HepG2 (cell line): ENCODE measurements around the gene TPGS1. TPM values are rescaled to one million over a fixed set of nuclear protein-coding genes. Genes with fewer than 3 reads are reported as not detected.
"Not testable (repeated sequence)": the region's sequence is repeated elsewhere in the genome, so short reads cannot be mapped to it uniquely, and the experiment has no call there.

Experiments used
- ATAC-seq: fragments of 200-7000 bp; cut with Tn5 transposase; 3 replicates; pipeline ENCODE4 v1.9.1; 2020; ENCODE audit warnings: mild to moderate bottlenecking, moderate library complexity
- BruUV-seq: library from RNA; stranded (reverse); fragments of 400-500 nt; replicated peaks from 2 replicates; lab custom pipeline; 2021; lab: Mats Ljungman, UMichigan
- CTCF ChIA-PET: fragments of 300-600 bp; formaldehyde crosslinking; extraction: SDS; loops from one replicate; lab custom pipeline; 2021; ENCODE audit warnings: low total read pairs, inconsistent platforms, low intra/inter-chr PET ratio; lab: Yijun Ruan, JAX
- POLR2A ChIA-PET: fragments of 350-600 bp; sonication (Branson Sonifier 250); formaldehyde crosslinking; loops from one replicate; lab custom pipeline; 2020; ENCODE audit warnings: antibody characterized with exemption, inconsistent platforms; lab: Yijun Ruan, JAX
- DNase-seq: peaks from one replicate; pipeline ENCODE4 v3.0.0-alpha.2; 2015; ENCODE audit warnings: low spot score
- FAIRE-seq: peaks from 3 replicates; lab custom pipeline; 2011; peaks lifted over from hg19 to GRCh38; lab: Jason Lieb, UNC
- H2AFZ ChIP-seq: one replicate; pipeline ENCODE4 v1.6.1; 2011; ENCODE audit warnings: low read length, inconsistent platforms
- H3K27ac ChIP-seq: fragments of 300-600 bp; 3 replicates; pipeline ENCODE4 v1.8.0; 2011; ENCODE audit warnings: mixed run types, mild to moderate bottlenecking, mixed read lengths, low read length, inconsistent platforms; ENCODE audit not compliant: insufficient read depth; ENCODE audit errors: extremely low read length
- H3K27me3 ChIP-seq, 2 experiments: fragments of 200-600 bp in 1 of 2; 2 replicates in 1 of 2; 3 replicates in 1 of 2; pipeline versions ENCODE4 v1.6.0 to v1.8.0; 2011; ENCODE audit warnings: low read length in 2 of 2, mild to moderate bottlenecking in 2 of 2, moderate library complexity in 2 of 2, inconsistent platforms in 1 of 2; ENCODE audit not compliant: insufficient read depth in 2 of 2, control insufficient read depth in 1 of 2
- H3K36me3 ChIP-seq, 2 experiments: fragments of 200-600 bp in 1 of 2; replicated peaks in 1 of 2; 2 replicates in 1 of 2; 3 replicates in 1 of 2; pipeline versions ENCODE4 v1.5.1 to v1.8.0; 2011; ENCODE audit warnings: low read length in 2 of 2, inconsistent platforms in 1 of 2; ENCODE audit not compliant: insufficient read depth in 2 of 2, control insufficient read depth in 1 of 2
- H3K4me1 ChIP-seq: 2 replicates; pipeline ENCODE4 v1.5.1; 2012; ENCODE audit warnings: low read length, inconsistent platforms; ENCODE audit not compliant: insufficient read depth
- H3K4me2 ChIP-seq: 2 replicates; pipeline ENCODE4 v1.6.0; 2011; ENCODE audit warnings: low read depth, low read length, inconsistent platforms
- H3K4me3 ChIP-seq, 3 experiments: fragments of 200-600 bp in 1 of 3; sonication (generic), shearing (Covaris generic) in 1 of 3; replicated peaks in 1 of 3; 2 replicates each; pipeline ENCODE4 v1.5.1; 2011 to 2016; ENCODE audit warnings: low read length in 3 of 3, inconsistent platforms in 2 of 3, low read depth in 2 of 3, mild to moderate bottlenecking in 2 of 3, control low read depth in 1 of 3, mixed read lengths in 1 of 3; ENCODE audit not compliant: insufficient read depth in 1 of 3
- H3K79me2 ChIP-seq: one replicate; pipeline ENCODE4 v1.6.1; 2011; ENCODE audit warnings: low read length, inconsistent platforms; ENCODE audit not compliant: insufficient read depth
- H3K9ac ChIP-seq: 2 replicates; pipeline ENCODE4 v1.6.0; 2011; ENCODE audit warnings: mild to moderate bottlenecking, low read depth, low read length, inconsistent platforms; ENCODE audit not compliant: insufficient read depth
- H3K9me3 ChIP-seq: 2 replicates; pipeline ENCODE4 v1.5.1; 2012; ENCODE audit warnings: mild to moderate bottlenecking, low read length
- H4K20me1 ChIP-seq: 2 replicates; pipeline ENCODE4 v1.6.0; 2011; ENCODE audit warnings: inconsistent platforms, mild to moderate bottlenecking, low read length, moderate library complexity; ENCODE audit not compliant: insufficient read depth
- MLLT10 ChIP-seq: sonication (generic); formaldehyde crosslinking; IDR thresholded peaks from 2 replicates; pipeline ENCODE4 v1.4.0; 2020; ENCODE audit warnings: missing genetic modification reagents
- NFKBIZ ChIP-seq: IDR thresholded peaks from 2 replicates; pipeline ENCODE4 v1.6.1; 2018; ENCODE audit warnings: missing genetic modification reagents, missing compliant biosample characterization
- SAP130 ChIP-seq: IDR thresholded peaks from 2 replicates; pipeline ENCODE4 v1.6.1; 2016; ENCODE audit warnings: low read depth
- TFAP4 ChIP-seq: sonication (generic); IDR thresholded peaks from 2 replicates; pipeline ENCODE4 v1.6.1; 2016; ENCODE audit warnings: low read depth, borderline replicate concordance
- TRAFD1 ChIP-seq: sonication (generic); formaldehyde crosslinking; IDR thresholded peaks from 2 replicates; pipeline ENCODE4 v1.5.1; 2020; ENCODE audit warnings: missing genetic modification reagents, mild to moderate bottlenecking, borderline replicate concordance
- WGBS: methylation state at CpG from one replicate; pipeline ENCODE4 v1.1.6; 2017; ENCODE audit warnings: low lambda C conversion rate; 5-methylcytosine and 5-hydroxymethylcytosine counted together
- in situ Hi-C: cut with HindIII; loops from 2 replicates; pipeline ENCODE4 v1.10.0; 2017; ENCODE audit warnings: low pct_unique_long_range_greater_than_20kb; ENCODE audit not compliant: extremely low pct_ligation_motif_present
- intact Hi-C: fragments of 100-400 bp; cut with micrococcal nuclease; formaldehyde crosslinking; loops from one replicate; pipeline ENCODE4 v1.10.0; 2022; ENCODE audit not compliant: unreplicated experiment
- polyA plus RNA-seq, 8 experiments: library from polyadenylated mRNA; depleted of rRNA in 3 of 8; stranded (reverse) in 7 of 8; unstranded in 1 of 8; fragments of >200 nt; fragmentation: Illumina TruSeq in 4 of 8; extraction: Trizol in 4 of 8; gene quantifications; 2 replicates each; pipeline versions ENCODE4 v1.2.1 to v1.2.3, GENCODE V29; 2011 to 2016; ENCODE audit warnings: low read depth in 4 of 8, missing spikeins in 1 of 8, mixed read lengths in 1 of 8; ENCODE audit not compliant: insufficient read depth in 1 of 8
- total RNA-seq, 5 experiments: library from RNA; depleted of rRNA; stranded (reverse); fragments of >200 nt; fragmentation: Illumina TruSeq; extraction: Trizol; gene quantifications; 2 replicates each; pipeline ENCODE4 v1.2.3, GENCODE V29; 2016; ENCODE audit warnings: low read depth in 1 of 5
- TF ChIP-seq, protein P1 (sequence below), 2 experiments: sonication (generic) in 1 of 2; formaldehyde crosslinking in 1 of 2; IDR thresholded peaks; 2 replicates each; pipeline versions ENCODE4 v1.6.1 to v1.9.0; 2014 to 2022; ENCODE audit warnings: antibody characterized with exemption in 1 of 2, borderline replicate concordance in 1 of 2, inconsistent platforms in 1 of 2, low read depth in 1 of 2, missing genetic modification reagents in 1 of 2

TPGS1 gene
- total and polyA plus RNA-seq, 2 of the 13 experiments (the other 11 are each of a cell fraction or from before 2014, with no cell fraction given): 1.1 to 6.2 TPM

- H3K36me3 ChIP-seq, H3K9me3 ChIP-seq, ATAC-seq, FAIRE-seq, H3K79me2 ChIP-seq, H3K9ac ChIP-seq, H3K27me3 ChIP-seq, H2AFZ ChIP-seq, H4K20me1 ChIP-seq, BruUV-seq, DNase-seq, H3K4me3 ChIP-seq, H3K4me2 ChIP-seq, H3K27ac ChIP-seq, POLR2A ChIA-PET: not testable (repeated sequence)
- in situ Hi-C loops (loop anchor here (5.0 kb wide), 1 partner anchor 99 kb away; no protein-coding TSS in a partner anchor), intact Hi-C loops (loop anchor here (2.0 kb wide), 1 partner anchor 92 kb away; no protein-coding TSS in a partner anchor)
- H3K4me1 ChIP-seq: peaks cover 24% of the 10 kb centered on the region
- 72% methylated on average over 3 of the region's 3 CpGs for WGBS
- CTCF ChIA-PET: interaction anchor here (2.6 kb wide), 1 partner anchor 97 kb away, joined by 19 read pairs; no protein-coding TSS in a partner anchor
Observed at GRCh38 chr19:481100-481499, 26.2 kb upstream of the TPGS1 start.

GRCh38 chr19:482186-483041 is 24.9 kb upstream of the TPGS1 start:
- no peak overlapping the region for H3K9ac ChIP-seq
- FAIRE-seq: no peak
- no peaks in the 10 kb centered on the region; the same call in 1 of the 2 replicates for H4K20me1 ChIP-seq
- ATAC-seq: peak; percentile 42
- 40% methylated on average over 15 of the region's 20 CpGs for WGBS
- in situ Hi-C loops (loop anchor here (5.0 kb wide), 1 partner anchor 100 kb away; no protein-coding TSS in a partner anchor), intact Hi-C loops (no loop called here)
- H3K4me2 ChIP-seq: no peak overlapping the region; the same call in 1 of the 2 replicates
- POLR2A ChIA-PET: no interaction called here
- peaks cover 4% of the 10 kb centered on the region; the same call in 1 of the 2 replicates for H3K9me3 ChIP-seq
- H3K36me3 ChIP-seq: no peaks in the 10 kb centered on the region
- H3K27ac ChIP-seq: no peak overlapping the region
- no TSS peak for BruUV-seq
- no peak overlapping the region for H3K4me3 ChIP-seq
- peaks cover 3 to 9% of the 10 kb centered on the region in 2 experiments; a peak in 4 of 5 replicates for H3K27me3 ChIP-seq
- CTCF ChIA-PET: no interaction called here
- no peak overlapping the region for H2AFZ ChIP-seq
- peaks cover 37% of the 10 kb centered on the region for H3K4me1 ChIP-seq
- no peaks in the 10 kb centered on the region for H3K79me2 ChIP-seq
- DNase-seq: no peak
- 0 out of 2 replicates have a peak, but pooled peaks have one; percentile 23 for TF ChIP-seq SAP130 (CRISPR knock-in tag)
- TF ChIP-seq, protein P1, sequence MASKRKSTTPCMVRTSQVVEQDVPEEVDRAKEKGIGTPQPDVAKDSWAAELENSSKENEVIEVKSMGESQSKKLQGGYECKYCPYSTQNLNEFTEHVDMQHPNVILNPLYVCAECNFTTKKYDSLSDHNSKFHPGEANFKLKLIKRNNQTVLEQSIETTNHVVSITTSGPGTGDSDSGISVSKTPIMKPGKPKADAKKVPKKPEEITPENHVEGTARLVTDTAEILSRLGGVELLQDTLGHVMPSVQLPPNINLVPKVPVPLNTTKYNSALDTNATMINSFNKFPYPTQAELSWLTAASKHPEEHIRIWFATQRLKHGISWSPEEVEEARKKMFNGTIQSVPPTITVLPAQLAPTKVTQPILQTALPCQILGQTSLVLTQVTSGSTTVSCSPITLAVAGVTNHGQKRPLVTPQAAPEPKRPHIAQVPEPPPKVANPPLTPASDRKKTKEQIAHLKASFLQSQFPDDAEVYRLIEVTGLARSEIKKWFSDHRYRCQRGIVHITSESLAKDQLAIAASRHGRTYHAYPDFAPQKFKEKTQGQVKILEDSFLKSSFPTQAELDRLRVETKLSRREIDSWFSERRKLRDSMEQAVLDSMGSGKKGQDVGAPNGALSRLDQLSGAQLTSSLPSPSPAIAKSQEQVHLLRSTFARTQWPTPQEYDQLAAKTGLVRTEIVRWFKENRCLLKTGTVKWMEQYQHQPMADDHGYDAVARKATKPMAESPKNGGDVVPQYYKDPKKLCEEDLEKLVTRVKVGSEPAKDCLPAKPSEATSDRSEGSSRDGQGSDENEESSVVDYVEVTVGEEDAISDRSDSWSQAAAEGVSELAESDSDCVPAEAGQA (IDR thresholded peaks at IDR 0.05; ENCODE audit: low read depth): no peak
- TF ChIP-seq, protein P1 (CRISPR knock-in tag; IDR thresholded peaks at IDR 0.05; ENCODE audit: borderline replicate concordance): no peak
- TF ChIP-seq NFKBIZ (CRISPR knock-in tag): no peak
- TF ChIP-seq MLLT10 (CRISPR knock-in tag): no peak
- no peak for TF ChIP-seq TFAP4
- TF ChIP-seq TRAFD1: no peak
